ENCODE measurements around the gene SH3RF3.

The SH3RF3 gene

GRCh38 chr2:109351164-109351756, 222.3 kb downstream of the SH3RF3 start:
- Mint-ChIP-seq H3K27ac (peak overlapping the region; percentile 54), H3K27me3 (no peaks in the 10 kb centered on the region), H3K9me3 (ENCODE audit: low read depth) (no peaks in the 10 kb centered on the region), H3K4me1 (ENCODE audit: low read depth) (peaks cover 57% of the 10 kb centered on the region), H3K36me3 (no peaks in the 10 kb centered on the region), H3K4me3 (peak overlapping the region; percentile 54)

GRCh38 chr2:109352056-109352897, 223.3 kb downstream of the SH3RF3 start:
- H3K4me3 Mint-ChIP-seq, result no peak overlapping the region

GRCh38 chr2:109352898-109353689, 224.1 kb downstream of the SH3RF3 start:
- H3K4me1 Mint-ChIP-seq (ENCODE audit: low read depth), result peaks cover 41% of the 10 kb centered on the region
- peaks cover 6% of the 10 kb centered on the region for H3K9me3 Mint-ChIP-seq (ENCODE audit: low read depth)
- H3K27me3 Mint-ChIP-seq, result no peaks in the 10 kb centered on the region
- H3K36me3 Mint-ChIP-seq, result peaks cover 3% of the 10 kb centered on the region
- no peak overlapping the region for H3K27ac Mint-ChIP-seq
- H3K4me3 Mint-ChIP-seq, result no peak overlapping the region

More at GRCh38 chr2:109352056-109352897, 223.3 kb downstream of the SH3RF3 start:
- H3K27ac Mint-ChIP-seq, result no peak overlapping the region
- H3K9me3 Mint-ChIP-seq (ENCODE audit: low read depth), result no peaks in the 10 kb centered on the region
- peaks cover 49% of the 10 kb centered on the region for H3K4me1 Mint-ChIP-seq (ENCODE audit: low read depth)
- H3K27me3 Mint-ChIP-seq, result no peaks in the 10 kb centered on the region
- no peaks in the 10 kb centered on the region for H3K36me3 Mint-ChIP-seq

- Mint-ChIP-seq H3K9me3 (ENCODE audit: low read depth) (peaks cover 16% of the 10 kb centered on the region), H3K36me3 (peaks cover 10% of the 10 kb centered on the region), H3K4me1 (ENCODE audit: low read depth) (peaks cover 31% of the 10 kb centered on the region), H3K27me3 (no peaks in the 10 kb centered on the region), H3K27ac (no peak overlapping the region), H3K4me3 (no peak overlapping the region)
Measured at GRCh38 chr2:109353806-109354745, 225.1 kb downstream of the SH3RF3 start.

DNA sequence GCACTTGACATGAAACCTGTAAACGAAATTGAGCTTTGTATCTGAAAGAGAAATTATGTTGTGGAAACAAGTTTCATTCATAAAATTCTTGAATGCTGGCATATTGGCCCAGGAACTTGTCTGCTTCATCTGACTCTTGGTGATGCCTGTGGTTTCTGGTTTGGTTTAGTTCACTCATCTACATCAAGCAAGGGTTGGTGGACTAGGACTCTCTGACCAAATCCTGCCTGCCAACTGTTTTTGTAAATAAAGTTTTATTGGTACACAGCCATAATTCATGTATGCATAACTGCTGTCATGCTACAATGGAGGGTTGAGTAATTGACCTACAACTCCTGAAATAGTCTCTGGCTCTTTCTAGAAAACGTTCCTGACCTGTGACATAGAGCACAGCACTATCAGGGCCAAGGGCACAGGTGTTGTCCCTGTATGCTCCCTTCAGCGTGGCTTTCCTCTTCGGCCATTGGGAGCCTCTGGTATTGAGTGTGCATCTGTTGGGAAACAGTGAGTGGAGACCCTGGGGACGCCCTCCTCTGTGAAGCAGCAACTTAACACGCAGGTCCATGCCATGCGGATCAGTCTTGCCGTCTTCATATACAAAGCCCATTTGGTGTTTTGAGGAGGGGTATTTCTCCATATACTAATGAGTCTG, 226.3 kb downstream of the SH3RF3 start:
- Mint-ChIP-seq H3K36me3 (peaks cover 15% of the 10 kb centered on the region), H3K27ac (no peak overlapping the region), H3K9me3 (ENCODE audit: low read depth) (peaks cover 18% of the 10 kb centered on the region), H3K4me1 (ENCODE audit: low read depth) (peaks cover 19% of the 10 kb centered on the region), H3K4me3 (no peak overlapping the region), H3K27me3 (no peaks in the 10 kb centered on the region)

DNA sequence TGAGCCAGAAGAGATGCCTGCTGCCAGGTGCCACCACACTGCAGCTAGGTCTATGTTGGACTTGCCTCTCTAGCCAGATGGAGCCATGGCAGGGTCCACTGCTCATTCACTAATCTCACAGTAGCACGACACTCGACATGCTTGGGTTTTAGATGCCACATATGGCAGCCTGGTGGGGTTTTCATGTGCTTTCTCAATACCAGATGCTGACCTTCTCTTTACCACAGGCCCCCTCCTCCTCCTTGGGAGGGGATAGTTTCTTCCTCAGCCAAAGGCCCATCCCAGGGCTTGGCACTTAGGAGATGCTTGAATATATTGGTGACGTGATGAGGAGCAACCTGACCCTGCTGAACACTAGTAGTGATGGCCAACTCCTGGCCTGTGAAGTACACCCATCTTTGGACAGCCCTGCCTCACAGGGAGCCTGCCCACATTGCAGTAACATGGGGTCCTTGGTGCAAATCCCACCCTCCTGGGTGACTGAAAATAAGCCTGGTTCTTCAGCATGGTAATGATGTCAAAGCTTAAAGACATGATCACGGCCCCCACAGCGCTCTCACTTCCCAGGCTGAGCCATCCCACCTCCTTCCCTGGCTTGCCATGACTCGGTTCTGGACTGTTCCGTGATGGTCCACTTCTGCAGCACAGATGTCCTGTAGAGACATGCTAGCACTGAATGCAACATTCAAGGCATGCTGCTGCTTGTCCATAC, 227.5 kb downstream of the SH3RF3 start:
- Mint-ChIP-seq H3K4me1 (ENCODE audit: low read depth) (peaks cover 7% of the 10 kb centered on the region), H3K27me3 (no peaks in the 10 kb centered on the region), H3K4me3 (no peak overlapping the region), H3K36me3 (peaks cover 15% of the 10 kb centered on the region), H3K27ac (no peak overlapping the region), H3K9me3 (ENCODE audit: low read depth) (peaks cover 26% of the 10 kb centered on the region)

DNA sequence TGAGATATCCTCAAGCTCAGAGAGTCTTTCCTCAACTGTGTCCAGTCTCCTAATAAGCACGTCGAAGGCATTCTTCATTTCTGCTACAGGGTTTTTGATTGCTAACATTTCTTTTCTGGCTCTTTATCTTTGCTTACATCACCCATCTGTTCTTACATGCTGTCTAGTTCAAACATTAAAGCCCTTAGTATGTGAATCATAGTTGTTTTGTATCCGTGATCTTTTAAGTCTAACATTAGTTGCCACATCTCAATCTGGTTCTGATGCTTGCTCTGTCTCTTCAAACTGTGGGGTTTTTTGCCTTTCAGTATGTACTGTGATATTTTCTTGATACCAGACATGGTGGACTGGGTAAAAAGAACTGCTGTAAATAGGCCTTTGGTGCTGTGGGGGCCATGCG, 235.2 kb downstream of the SH3RF3 start:
- Mint-ChIP-seq H3K36me3 (peaks cover 4% of the 10 kb centered on the region), H3K4me1 (ENCODE audit: low read depth) (peaks cover 10% of the 10 kb centered on the region), H3K27ac (no peak overlapping the region), H3K27me3 (no peaks in the 10 kb centered on the region), H3K9me3 (ENCODE audit: low read depth) (peaks cover 9% of the 10 kb centered on the region), H3K4me3 (no peak overlapping the region)

DNA sequence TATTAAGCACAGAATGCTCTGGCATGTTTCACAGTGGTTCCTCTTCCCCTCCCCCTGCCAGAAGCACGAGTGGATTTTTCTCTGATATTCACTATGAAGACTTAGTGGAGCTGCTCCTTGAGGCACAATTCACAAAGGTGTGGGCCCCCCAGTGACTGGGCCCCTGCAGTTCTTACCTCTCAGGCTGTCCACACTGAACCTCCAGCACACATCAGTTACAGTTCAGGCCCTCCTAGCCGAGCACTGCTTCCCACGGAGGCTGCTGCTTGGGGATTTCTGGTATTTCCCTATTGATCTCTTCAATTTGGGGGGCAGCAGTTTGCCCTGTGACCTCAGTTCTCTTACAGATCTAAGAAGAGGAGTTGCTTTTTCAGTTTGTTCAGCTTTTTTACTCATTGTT, 236.1 kb downstream of the SH3RF3 start:
- Mint-ChIP-seq H3K27me3 (no peaks in the 10 kb centered on the region), H3K4me3 (no peak overlapping the region), H3K9me3 (ENCODE audit: low read depth) (peaks cover 8% of the 10 kb centered on the region), H3K36me3 (no peaks in the 10 kb centered on the region), H3K27ac (no peak overlapping the region), H3K4me1 (ENCODE audit: low read depth) (peaks cover 10% of the 10 kb centered on the region)

- H3K36me3 Mint-ChIP-seq, result peaks cover 2% of the 10 kb centered on the region
Measured at GRCh38 chr2:109367683-109368082, 238.7 kb downstream of the SH3RF3 start.

DNA sequence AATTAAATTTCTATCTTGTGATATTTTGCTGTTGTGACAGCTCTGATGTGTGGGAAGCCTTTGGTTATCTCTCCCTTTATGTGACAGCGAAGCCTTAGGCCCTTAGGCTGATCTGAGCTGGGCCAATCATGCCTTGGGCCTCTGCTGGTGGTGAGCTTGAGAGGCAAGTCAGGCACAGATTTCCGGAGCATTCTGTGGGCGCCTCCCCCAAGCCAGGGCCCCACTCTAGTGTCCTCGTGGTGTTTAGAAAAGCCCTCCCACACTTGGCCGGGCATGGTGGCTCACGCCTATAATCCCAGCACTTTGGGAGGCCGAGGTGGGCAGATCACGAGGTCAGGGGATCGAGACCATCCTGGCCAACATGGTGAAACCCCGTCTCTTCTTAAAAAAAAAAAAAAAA, 239.8 kb downstream of the SH3RF3 start:
- Mint-ChIP-seq H3K9me3 (ENCODE audit: low read depth) (no peaks in the 10 kb centered on the region), H3K4me1 (ENCODE audit: low read depth) (peaks cover 8% of the 10 kb centered on the region), H3K36me3 (peaks cover 5% of the 10 kb centered on the region), H3K27me3 (no peaks in the 10 kb centered on the region), H3K27ac (no peak overlapping the region), H3K4me3 (no peak overlapping the region)

More at GRCh38 chr2:109367683-109368082, 238.7 kb downstream of the SH3RF3 start:
- Mint-ChIP-seq H3K4me3 (no peak overlapping the region), H3K27me3 (no peaks in the 10 kb centered on the region), H3K4me1 (ENCODE audit: low read depth) (peaks cover 10% of the 10 kb centered on the region), H3K27ac (no peak overlapping the region), H3K9me3 (ENCODE audit: low read depth) (no peaks in the 10 kb centered on the region)

GRCh38 chr2:109369671-109370191, 240.7 kb downstream of the SH3RF3 start:
- no peaks in the 10 kb centered on the region for H3K9me3 Mint-ChIP-seq (ENCODE audit: low read depth)
- no peak overlapping the region for H3K4me3 Mint-ChIP-seq
- H3K27me3 Mint-ChIP-seq, result no peaks in the 10 kb centered on the region
- no peak overlapping the region for H3K27ac Mint-ChIP-seq
- H3K4me1 Mint-ChIP-seq (ENCODE audit: low read depth), result peaks cover 2% of the 10 kb centered on the region
- H3K36me3 Mint-ChIP-seq, result peaks cover 5% of the 10 kb centered on the region

- H3K36me3 Mint-ChIP-seq, result peaks cover 5% of the 10 kb centered on the region
- H3K4me1 Mint-ChIP-seq (ENCODE audit: low read depth), result no peaks in the 10 kb centered on the region
- no peaks in the 10 kb centered on the region for H3K9me3 Mint-ChIP-seq (ENCODE audit: low read depth)
- no peak overlapping the region for H3K27ac Mint-ChIP-seq
- no peak overlapping the region for H3K4me3 Mint-ChIP-seq
- no peaks in the 10 kb centered on the region for H3K27me3 Mint-ChIP-seq
Measured at GRCh38 chr2:109370399-109371035, 241.5 kb downstream of the SH3RF3 start.
